Panc1 (cell line): Measurements from ENCODE around the gene KCNJ5. TPM values are rescaled to one million over a fixed set of nuclear protein-coding genes. Genes with fewer than 3 reads are reported as not detected.

Experiments
- ATAC-seq: fragments of 200-7000 bp; cut with Tn5 transposase; 2 replicates; pipeline ENCODE4 v1.9.1; 2020; ENCODE audit warnings: mild to moderate bottlenecking, moderate library complexity
- BruUV-seq: library from RNA; stranded (reverse); fragments of 400-500 nt; replicated peaks from 2 replicates; lab custom pipeline; 2021; lab: Mats Ljungman, UMichigan
- CTCF ChIA-PET: fragments of 300-600 bp; sonication (Branson Sonifier 250); formaldehyde crosslinking; loops from one replicate; lab custom pipeline; 2022; ENCODE audit warnings: antibody characterized with exemption; lab: Charles Lee
- POLR2A ChIA-PET: fragments of 300-600 bp; sonication (Branson Sonifier 250); formaldehyde crosslinking; loops from one replicate; lab custom pipeline; 2022; ENCODE audit warnings: antibody characterized with exemption; lab: Charles Lee
- DNase-seq: peaks from one replicate; pipeline ENCODE4 v3.0.0-alpha.2; 2010; ENCODE audit warnings: low read depth, low spot score
- H3K27ac ChIP-seq: 2 replicates; pipeline ENCODE4 v1.5.1; 2011; ENCODE audit warnings: mild to moderate bottlenecking, low read length, inconsistent platforms
- H3K27me3 ChIP-seq: fragments of 200-500 bp; sonication (Bioruptor generic); 2 replicates; pipeline ENCODE4 v1.6.0; 2014; ENCODE audit warnings: low read length, inconsistent platforms; ENCODE audit not compliant: control insufficient read depth, insufficient read depth
- H3K36me3 ChIP-seq: fragments of 200-500 bp; sonication (Bioruptor generic); 2 replicates; pipeline ENCODE4 v1.5.1; 2014; ENCODE audit warnings: inconsistent platforms, mild to moderate bottlenecking, low read length, moderate library complexity; ENCODE audit not compliant: control insufficient read depth, insufficient read depth
- H3K4me1 ChIP-seq: 2 replicates; pipeline ENCODE4 v1.5.1; 2011; ENCODE audit warnings: inconsistent platforms, mild to moderate bottlenecking, low read length, moderate library complexity; ENCODE audit not compliant: control insufficient read depth, insufficient read depth
- H3K4me3 ChIP-seq, 2 experiments: 2 replicates each; pipeline ENCODE4 v1.5.1; 2011 to 2012; ENCODE audit warnings: low read depth in 2 of 2, low read length in 2 of 2, mild to moderate bottlenecking in 2 of 2, inconsistent platforms in 1 of 2, moderate library complexity in 1 of 2
- H3K9me3 ChIP-seq: fragments of 200-500 bp; sonication (Bioruptor generic); 2 replicates; pipeline ENCODE4 v1.5.1; 2014; ENCODE audit warnings: low read depth, mild to moderate bottlenecking, inconsistent platforms, low read length, moderate library complexity; ENCODE audit not compliant: control insufficient read depth, insufficient read depth
- POLR2AphosphoS5 ChIP-seq: IDR thresholded peaks from 2 replicates; pipeline ENCODE4 v1.6.1; 2012; ENCODE audit warnings: mild to moderate bottlenecking, low read depth, low read length, moderate library complexity
- SIN3A ChIP-seq: IDR thresholded peaks from 2 replicates; pipeline ENCODE4 v1.6.1; 2012; ENCODE audit warnings: low read depth, mild to moderate bottlenecking, low read length, moderate library complexity, borderline replicate concordance; ENCODE audit not compliant: insufficient read depth
- TCF7L2 ChIP-seq: IDR thresholded peaks from 2 replicates; pipeline ENCODE4 v1.6.1; 2011; ENCODE audit warnings: mild to moderate bottlenecking, low read depth, low read length, inconsistent platforms
- in situ Hi-C: cut with HindIII; loops from 2 replicates; pipeline ENCODE4 v1.10.0; 2016; ENCODE audit warnings: low sequenced_read_pairs, low pct_unique_long_range_greater_than_20kb
- intact Hi-C: fragments of 100-400 bp; cut with micrococcal nuclease; formaldehyde crosslinking; loops from one replicate; pipeline ENCODE4 v1.10.0; 2022; ENCODE audit not compliant: unreplicated experiment
- total RNA-seq: library from RNA; stranded (reverse); gene quantifications from one replicate; pipeline ENCODE4 v1.2.1, GENCODE V29; 2021; ENCODE audit not compliant: unreplicated experiment
- TF ChIP-seq, protein P1 (sequence below), 2 experiments: IDR thresholded peaks; 2 replicates each; pipeline ENCODE4 v1.6.1; 2011 to 2012; ENCODE audit warnings: low read depth in 2 of 2, control low read depth in 1 of 2, low read length in 1 of 2, mild to moderate bottlenecking in 1 of 2, moderate library complexity in 1 of 2; ENCODE audit not compliant: insufficient read depth in 1 of 2
- TF ChIP-seq, protein P2 (sequence below): fragments of 450-650 bp; IDR thresholded peaks from 2 replicates; pipeline ENCODE4 v1.5.1; 2017; ENCODE audit warnings: mild to moderate bottlenecking

The KCNJ5 gene
- total RNA-seq, 1 experiment from 2014 or later, result 0.28 TPM

DNA sequence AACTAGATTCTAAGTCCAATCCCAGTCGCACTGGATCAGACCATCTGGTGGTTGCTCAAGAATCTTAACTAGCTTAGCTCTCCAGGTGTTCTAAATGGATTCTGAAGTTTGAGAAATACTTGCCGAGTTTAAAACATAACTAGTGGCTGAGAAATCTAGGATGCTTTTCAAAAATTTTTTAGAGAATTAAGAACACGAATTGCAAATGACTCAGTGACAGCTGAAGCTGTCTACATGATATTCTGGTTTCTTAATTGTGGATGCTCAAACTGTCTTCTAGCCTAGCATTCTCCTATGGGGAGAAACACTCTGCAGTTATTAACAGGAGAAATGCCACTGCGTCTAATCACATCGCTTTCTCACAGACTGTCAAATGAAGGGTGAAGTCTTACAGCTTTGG is 71.7 kb downstream of the KCNJ5 start:
- H3K27me3 ChIP-seq, result no peaks in the 10 kb centered on the region
- H3K4me1 ChIP-seq, result no peaks in the 10 kb centered on the region
- ChIA-PET CTCF (no interaction called here), POLR2A (no interaction called here)
- no peaks in the 10 kb centered on the region for H3K9me3 ChIP-seq
- ATAC-seq (no peak), DNase-seq (no peak)
- TF ChIP-seq TCF7L2, result no peak
- TF ChIP-seq, protein P1, sequence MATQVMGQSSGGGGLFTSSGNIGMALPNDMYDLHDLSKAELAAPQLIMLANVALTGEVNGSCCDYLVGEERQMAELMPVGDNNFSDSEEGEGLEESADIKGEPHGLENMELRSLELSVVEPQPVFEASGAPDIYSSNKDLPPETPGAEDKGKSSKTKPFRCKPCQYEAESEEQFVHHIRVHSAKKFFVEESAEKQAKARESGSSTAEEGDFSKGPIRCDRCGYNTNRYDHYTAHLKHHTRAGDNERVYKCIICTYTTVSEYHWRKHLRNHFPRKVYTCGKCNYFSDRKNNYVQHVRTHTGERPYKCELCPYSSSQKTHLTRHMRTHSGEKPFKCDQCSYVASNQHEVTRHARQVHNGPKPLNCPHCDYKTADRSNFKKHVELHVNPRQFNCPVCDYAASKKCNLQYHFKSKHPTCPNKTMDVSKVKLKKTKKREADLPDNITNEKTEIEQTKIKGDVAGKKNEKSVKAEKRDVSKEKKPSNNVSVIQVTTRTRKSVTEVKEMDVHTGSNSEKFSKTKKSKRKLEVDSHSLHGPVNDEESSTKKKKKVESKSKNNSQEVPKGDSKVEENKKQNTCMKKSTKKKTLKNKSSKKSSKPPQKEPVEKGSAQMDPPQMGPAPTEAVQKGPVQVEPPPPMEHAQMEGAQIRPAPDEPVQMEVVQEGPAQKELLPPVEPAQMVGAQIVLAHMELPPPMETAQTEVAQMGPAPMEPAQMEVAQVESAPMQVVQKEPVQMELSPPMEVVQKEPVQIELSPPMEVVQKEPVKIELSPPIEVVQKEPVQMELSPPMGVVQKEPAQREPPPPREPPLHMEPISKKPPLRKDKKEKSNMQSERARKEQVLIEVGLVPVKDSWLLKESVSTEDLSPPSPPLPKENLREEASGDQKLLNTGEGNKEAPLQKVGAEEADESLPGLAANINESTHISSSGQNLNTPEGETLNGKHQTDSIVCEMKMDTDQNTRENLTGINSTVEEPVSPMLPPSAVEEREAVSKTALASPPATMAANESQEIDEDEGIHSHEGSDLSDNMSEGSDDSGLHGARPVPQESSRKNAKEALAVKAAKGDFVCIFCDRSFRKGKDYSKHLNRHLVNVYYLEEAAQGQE (IDR thresholded peaks at IDR 0.05; ENCODE audit: insufficient read depth in 1 of 2, low read depth in 2 of 2, low read length in 1 of 2), result no peak
- TF ChIP-seq POLR2AphosphoS5, result no peak
- TF ChIP-seq SIN3A, result no peak
- TF ChIP-seq, protein P2, sequence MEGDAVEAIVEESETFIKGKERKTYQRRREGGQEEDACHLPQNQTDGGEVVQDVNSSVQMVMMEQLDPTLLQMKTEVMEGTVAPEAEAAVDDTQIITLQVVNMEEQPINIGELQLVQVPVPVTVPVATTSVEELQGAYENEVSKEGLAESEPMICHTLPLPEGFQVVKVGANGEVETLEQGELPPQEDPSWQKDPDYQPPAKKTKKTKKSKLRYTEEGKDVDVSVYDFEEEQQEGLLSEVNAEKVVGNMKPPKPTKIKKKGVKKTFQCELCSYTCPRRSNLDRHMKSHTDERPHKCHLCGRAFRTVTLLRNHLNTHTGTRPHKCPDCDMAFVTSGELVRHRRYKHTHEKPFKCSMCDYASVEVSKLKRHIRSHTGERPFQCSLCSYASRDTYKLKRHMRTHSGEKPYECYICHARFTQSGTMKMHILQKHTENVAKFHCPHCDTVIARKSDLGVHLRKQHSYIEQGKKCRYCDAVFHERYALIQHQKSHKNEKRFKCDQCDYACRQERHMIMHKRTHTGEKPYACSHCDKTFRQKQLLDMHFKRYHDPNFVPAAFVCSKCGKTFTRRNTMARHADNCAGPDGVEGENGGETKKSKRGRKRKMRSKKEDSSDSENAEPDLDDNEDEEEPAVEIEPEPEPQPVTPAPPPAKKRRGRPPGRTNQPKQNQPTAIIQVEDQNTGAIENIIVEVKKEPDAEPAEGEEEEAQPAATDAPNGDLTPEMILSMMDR, result no peak
- BruUV-seq, result no TSS peak
- intact Hi-C loops, result no loop called here
- H3K27ac ChIP-seq, result no peak overlapping the region
- in situ Hi-C loops, result no loop called here
- H3K36me3 ChIP-seq, result no peaks in the 10 kb centered on the region
- no peak overlapping the region for H3K4me3 ChIP-seq

DNA sequence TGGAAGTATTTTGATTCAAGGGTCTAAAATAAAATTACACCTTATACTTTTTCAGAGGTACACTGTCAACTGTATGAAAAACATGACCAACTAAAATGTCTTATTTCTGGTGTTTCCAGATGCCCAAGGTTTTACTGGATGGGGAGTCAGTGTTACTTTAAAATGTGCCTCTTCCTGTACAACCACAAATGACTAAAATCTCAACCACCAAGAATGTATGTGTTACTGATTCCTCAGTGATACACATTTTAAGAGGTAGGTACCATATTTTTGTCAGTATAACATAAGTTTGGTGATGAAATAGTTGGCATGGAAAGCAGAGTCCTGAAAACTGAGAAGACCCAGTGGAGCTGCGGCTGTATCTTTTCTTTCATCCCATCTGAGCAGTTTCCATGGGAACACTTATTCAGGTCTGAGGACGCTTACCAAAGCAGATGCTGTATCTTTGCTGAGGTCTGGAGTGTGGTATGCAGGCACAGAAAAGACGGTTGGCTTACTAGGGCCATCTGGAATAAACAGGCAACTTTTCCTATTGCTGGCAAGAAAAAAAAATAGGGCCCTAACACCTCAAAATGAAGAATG is 72.7 kb downstream of the KCNJ5 start:
- no peaks in the 10 kb centered on the region for H3K4me1 ChIP-seq
- TF ChIP-seq, protein P2, result no peak
- no peak for TF ChIP-seq TCF7L2
- TF ChIP-seq, protein P1 (IDR thresholded peaks at IDR 0.05; ENCODE audit: insufficient read depth in 1 of 2, low read depth in 2 of 2, low read length in 1 of 2), result no peak
- TF ChIP-seq POLR2AphosphoS5, result no peak
- no peak for TF ChIP-seq SIN3A
- no peaks in the 10 kb centered on the region for H3K27me3 ChIP-seq
- CTCF ChIA-PET, result no interaction called here
- H3K9me3 ChIP-seq, result no peaks in the 10 kb centered on the region
- intact Hi-C loops, result no loop called here
- H3K36me3 ChIP-seq, result no peaks in the 10 kb centered on the region
- ATAC-seq (no peak), DNase-seq (no peak)
- BruUV-seq, result no TSS peak
- in situ Hi-C loops, result no loop called here
- H3K27ac ChIP-seq, result no peak overlapping the region
- no peak overlapping the region for H3K4me3 ChIP-seq
- POLR2A ChIA-PET, result no interaction called here
